NCI-H146 (cell line): Measurements from ENCODE around the gene RHOF.

Experiments
- DNase-seq: peaks from one replicate; lab custom pipeline; 2025; lab: John Stamatoyannopoulos, UW

The RHOF gene

DNA sequence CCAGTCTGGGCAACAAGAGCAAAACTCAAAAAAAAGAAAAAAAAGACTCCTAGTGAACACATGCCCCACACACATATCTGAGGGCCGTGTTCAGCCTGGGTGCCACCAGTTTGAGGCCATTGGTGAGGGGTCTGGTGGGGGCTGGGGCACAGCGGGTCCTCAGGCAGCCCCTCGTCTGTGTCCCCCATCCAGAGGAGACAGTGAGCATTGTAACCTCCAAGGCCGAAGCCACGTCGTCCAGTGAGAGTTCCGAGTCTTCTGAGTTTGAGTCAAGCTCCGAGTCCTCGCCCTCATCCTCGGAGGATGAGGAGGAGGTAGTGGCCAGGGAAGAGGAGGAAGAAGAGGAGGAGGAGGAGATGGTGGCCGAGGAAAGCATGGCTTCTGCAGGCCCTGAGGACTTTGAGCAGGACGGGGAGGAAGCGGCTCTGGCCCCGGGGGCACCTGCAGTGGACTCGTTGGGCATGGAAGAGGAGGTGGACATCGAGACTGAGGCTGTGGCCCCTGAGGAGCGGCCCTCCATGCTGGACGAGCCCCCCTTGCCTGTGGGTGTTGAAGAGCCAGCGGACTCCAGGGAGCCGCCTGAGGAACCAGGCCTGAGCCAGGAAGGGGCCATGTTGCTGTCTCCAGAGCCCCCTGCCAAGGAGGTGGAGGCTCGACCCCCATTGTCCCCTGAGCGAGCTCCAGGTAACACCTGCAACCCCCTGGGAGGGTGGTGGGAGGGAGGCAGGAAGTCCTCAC is 25.9 kb upstream of the RHOF start:
- DNase-seq = no peak

DNA sequence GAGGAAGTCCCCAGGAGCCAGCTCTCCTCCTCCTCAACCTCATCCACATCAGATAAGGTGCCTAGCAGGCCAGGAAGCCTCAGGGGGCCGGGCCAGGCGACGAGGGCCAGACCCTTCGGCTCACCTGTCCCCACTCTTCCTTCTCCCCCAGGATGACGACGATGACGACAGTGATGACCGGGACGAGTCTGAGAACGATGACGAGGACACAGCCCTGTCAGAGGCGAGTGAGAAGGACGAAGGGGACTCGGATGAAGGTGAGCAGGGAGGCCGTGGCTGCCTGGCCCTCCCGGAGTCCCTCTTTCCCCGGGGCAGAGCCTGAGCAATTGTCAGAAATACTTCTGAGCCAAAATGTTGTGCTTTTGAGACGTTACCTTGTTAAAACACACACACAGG is 24.2 kb upstream of the RHOF start:
- DNase-seq = no peak

DNA sequence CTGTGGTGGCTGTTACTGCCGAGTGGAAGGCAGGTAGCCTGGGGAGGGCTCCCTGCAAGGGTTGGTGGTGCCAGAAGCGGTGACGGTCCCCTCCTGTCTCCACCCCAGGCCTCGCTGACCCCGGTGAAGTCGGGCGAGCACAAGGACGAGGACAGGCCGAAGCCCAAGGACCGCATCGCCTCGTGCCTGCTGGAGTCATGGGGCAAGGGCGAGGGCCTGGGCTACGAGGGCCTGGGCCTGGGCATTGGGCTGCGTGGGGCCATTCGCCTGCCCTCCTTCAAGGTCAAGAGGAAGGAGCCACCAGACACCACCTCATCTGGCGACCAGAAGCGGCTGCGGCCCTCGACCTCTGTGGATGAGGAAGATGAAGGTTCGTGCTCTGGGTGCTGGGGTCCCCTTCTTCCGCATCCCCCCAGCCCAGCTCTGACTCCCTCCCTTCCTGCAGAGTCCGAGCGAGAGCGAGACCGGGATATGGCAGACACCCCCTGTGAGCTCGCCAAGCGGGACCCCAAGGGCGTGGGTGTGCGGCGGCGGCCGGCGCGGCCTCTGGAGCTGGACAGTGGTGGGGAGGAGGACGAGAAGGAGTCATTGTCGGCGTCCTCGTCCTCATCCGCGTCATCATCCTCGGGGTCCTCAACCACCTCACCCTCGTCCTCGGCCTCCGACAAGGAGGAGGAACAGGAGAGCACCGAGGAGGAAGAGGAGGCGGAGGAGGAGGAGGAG is 23.6 kb upstream of the RHOF start:
- no peak for DNase-seq

DNA sequence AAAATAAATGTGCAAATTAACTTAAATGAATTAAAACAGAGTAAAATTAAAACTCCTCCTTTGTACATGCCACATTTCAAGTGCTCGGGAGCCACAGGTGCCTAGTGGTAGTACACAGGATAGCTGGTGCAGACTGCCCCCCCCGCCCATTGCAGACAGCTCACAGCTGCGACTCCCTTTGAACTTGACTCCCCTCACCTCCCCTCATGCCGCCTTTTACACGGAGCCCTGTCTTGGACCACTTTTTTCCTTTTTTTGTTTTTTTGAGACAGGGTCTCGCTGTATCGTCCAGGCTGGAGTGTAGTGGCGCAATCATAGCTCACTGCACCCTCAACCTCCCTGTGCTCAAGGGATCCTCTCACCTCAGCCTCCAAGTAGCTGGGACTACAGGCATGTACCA is 21.8 kb upstream of the RHOF start:
- DNase-seq = no peak

DNA sequence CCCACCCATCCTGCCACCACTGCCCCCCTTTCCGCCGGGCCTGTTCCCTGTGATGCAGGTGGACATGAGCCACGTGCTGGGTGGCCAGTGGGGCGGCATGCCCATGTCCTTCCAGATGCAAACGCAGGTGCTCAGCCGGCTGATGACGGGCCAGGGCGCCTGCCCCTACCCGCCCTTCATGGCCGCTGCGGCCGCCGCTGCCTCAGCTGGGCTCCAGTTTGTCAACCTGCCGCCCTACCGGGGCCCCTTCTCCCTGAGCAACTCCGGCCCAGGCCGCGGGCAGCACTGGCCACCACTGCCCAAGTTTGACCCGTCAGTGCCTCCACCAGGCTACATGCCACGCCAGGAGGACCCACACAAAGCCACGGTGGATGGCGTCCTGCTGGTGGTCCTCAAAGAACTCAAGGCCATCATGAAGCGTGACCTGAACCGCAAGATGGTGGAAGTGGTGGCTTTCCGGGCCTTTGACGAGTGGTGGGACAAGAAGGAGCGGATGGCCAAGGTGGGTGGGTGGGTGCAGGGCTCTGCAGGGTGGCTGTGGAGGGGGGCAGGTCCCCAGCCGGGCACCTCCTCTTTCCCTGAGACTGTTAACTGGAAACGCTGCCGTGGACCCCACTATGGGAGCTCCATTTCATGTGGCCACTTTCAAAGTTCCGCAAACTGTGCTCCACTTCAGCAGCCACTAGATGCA is 21.1 kb upstream of the RHOF start:
- no peak for DNase-seq

DNA sequence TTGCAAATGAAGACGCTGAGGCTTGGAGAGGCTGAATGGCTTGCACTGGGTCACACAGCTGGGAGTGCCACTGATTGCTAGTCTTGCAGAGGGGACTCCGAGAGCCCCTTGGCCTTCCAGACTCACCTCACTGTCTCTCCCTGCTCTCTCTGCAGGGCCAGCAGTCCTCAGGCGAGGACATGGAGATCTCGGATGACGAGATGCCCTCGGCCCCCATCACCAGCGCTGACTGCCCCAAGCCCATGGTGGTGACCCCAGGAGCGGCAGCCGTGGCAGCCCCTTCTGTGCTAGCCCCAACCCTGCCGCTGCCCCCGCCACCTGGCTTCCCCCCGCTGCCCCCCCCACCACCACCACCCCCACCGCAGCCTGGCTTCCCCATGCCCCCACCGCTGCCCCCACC is 20.5 kb upstream of the RHOF start:
- DNase-seq = no peak

DNA sequence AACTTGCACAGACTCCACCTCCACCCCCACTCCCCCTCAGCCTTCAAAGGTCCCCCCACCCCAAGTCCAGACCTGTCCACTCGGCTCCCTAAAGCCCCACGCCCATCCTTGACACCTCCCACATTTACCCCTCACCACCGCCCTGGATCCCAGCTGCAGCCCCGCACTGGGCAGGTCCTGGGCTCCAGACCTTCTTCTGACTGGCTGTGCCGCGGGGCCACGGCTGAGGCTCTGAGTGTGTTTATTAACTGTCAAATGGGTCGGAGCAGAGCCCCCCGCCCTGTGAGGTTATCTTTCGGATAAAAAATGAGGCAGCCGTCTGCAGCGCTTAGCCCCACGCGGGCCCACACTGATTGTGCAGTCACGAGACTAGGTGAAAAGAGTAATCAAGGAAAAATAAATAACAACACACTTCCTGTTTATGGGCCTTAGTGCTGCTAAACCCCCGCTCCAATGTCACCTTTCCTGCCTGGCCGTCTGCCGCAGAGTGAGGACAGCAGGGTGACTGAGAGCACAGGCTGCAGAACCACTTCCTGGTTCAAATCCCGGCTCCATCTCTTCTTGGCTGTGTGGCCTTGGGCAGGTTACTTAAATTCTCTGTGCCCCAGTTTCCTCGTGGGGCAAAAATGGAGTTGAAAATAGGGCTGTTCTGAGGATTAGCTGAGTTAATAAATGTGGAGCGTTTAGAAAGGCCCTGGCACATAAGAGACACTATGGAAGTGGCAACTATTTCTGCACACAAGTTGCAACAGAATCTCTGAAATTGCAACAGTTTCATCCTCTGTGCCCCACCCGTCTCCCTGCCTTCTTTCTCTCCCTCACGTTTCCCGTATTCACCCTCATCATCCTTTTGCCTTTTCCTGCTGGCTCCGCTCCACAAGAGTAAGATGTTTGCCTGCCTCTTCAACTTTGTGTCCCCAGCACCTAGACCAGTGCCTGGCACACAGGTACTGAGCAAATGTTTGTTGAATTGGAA is 19.7 kb upstream of the RHOF start:
- no peak for DNase-seq

DNA sequence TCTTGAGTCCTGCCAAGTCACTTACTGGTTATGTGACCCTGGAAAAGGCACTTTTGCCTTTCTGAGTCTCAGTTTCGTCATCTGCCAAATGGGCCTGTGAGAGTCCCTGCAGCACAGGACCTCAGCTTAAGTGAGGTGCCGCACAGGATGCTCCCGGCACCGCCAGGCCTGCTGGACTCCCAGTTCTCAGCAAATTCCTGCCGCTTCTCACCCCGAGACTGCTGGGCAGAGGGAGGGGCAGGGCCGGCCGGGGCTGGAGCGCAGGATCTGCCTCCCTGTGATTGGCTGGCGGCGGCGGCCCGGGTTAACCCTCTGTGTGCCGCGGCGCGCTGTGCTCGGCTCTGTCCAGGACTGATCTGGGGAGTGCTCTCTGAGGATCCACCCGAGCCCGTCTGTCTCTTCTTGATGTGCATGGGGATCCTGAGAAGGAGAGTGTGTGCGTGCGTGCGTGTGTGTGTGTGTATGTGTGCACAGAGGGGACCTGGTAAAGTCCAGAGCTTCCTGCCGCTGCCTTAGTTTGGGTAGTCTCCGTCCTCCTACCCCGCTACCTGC is 18.9 kb upstream of the RHOF start:
- DNase-seq = no peak

DNA sequence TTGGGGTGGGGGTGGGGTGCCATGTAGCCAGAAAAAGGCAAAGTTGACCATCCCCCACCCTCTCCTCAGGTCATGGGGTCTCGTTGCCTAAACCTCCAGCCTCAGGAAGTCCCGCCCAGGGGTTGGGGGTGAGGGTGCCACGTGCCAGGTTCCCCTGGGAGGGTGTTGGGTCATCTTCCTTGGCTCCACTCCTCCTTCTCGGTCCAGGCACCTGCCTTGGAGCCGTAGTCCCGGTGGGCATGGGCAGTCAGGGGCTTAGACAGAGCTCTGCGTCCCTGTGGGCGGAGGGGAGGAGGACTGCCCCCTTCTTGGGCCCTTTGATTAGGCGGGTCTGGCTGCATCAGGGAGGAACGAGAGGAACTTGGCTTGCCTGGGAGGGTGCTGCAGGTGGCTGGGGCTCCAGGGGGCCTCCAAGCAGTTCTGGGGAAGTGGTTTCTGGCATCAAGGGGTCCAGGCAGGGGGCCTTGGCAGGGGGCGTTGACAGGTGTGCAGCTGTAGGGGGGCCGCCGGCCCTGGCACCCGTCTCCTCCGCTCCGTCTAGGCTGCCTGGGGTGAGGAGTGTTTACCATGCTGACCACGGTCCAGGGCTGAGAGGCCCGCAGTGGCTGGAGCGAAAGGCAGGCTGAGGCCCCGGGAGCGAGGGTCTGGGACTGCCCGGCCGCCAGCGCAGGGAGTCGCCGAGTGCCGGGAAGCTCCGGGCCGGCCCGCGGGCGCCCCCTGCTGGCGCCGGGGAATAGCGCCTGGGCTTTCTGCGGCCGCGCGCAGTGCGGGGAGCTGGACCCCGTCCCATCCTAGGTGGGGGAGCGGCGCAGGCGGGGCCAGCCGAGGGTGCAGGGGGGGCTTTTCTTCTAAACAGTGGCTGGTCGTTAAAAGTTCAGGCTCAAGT is 18.2 kb upstream of the RHOF start:
- peak; percentile 89 for DNase-seq

DNA sequence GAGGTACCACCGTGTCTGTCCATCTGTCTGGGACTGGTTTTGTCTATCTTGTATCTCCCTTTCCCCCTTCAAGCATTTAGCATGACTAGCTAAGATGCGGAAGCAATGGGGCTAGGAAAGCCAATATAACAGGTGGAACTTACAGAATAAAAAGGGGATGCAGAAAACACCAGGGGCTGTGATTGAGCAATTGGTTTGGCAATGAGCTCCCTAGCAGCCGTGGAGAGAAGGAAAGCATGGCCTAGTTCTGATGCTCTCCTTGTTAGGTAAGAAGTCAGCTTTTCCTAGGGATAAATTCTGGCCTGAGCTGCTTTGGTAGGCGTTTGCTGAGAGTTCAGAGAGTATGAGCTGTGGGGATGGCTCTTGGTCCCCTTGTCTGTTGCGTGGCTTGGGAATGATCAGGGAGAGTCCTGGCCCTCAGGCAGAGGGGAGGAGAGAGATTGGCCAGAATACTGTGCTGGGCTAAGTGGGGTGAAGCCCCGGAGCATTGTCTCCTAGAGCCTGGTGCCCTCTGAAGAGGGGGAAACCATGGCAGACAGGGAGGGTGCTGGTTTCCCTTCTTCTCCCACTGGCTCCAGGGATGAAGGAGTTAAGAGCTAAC is 17.4 kb upstream of the RHOF start:
- DNase-seq = no peak

DNA sequence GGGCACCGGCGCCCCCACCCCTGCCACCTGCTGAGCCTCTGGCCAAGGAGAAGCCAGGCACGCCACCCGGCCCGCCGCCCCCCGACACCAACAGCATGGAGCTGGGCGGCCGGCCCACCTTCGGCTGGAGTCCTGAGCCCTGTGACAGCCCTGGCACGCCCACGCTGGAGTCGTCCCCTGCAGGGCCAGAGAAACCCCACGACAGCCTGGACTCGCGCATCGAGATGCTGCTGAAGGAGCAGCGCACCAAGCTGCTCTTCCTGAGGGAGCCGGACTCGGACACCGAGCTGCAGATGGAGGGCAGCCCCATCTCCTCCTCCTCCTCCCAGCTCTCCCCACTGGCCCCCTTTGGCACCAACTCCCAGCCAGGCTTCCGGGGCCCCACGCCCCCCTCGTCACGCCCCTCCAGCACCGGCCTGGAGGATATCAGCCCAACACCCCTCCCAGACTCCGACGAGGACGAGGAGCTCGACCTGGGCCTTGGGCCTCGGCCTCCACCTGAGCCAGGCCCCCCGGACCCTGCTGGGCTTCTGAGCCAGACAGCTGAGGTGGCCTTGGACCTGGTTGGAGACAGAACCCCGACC is 16.8 kb upstream of the RHOF start:
- DNase-seq = no peak

DNA sequence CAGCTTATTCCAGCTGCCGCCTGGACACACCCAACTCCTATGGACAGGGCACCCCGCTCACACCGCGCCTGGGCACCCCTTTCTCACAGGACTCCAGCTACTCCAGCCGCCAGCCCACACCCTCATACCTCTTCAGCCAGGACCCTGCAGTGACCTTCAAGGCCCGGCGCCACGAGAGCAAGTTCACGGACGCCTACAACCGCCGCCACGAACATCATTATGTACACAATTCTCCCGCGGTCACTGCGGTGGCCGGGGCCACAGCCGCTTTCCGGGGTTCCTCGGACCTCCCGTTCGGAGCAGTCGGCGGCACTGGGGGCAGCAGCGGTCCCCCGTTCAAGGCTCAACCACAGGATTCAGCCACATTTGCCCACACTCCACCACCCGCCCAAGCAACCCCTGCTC is 16.2 kb upstream of the RHOF start:
- DNase-seq = no peak

DNA sequence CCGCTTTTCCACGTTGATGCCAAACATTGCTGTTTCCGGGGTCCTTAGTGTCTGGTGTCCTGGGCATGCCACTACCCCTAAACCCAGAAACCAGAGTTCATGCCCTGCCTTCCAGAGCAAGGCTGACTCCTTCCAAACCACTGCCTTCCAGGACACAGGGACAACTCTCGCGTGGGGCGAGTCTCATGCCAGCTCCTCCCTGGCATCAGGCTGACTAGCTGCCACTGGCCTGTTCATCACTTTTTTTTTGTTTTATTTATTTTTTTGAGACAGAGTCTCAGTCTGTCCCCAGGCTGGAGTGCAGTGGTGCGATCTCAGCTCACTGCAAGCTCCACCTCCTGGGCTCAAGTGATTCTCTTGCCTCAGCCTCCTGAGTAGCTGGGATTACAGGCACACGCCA is 15.1 kb upstream of the RHOF start:
- DNase-seq = no peak

DNA sequence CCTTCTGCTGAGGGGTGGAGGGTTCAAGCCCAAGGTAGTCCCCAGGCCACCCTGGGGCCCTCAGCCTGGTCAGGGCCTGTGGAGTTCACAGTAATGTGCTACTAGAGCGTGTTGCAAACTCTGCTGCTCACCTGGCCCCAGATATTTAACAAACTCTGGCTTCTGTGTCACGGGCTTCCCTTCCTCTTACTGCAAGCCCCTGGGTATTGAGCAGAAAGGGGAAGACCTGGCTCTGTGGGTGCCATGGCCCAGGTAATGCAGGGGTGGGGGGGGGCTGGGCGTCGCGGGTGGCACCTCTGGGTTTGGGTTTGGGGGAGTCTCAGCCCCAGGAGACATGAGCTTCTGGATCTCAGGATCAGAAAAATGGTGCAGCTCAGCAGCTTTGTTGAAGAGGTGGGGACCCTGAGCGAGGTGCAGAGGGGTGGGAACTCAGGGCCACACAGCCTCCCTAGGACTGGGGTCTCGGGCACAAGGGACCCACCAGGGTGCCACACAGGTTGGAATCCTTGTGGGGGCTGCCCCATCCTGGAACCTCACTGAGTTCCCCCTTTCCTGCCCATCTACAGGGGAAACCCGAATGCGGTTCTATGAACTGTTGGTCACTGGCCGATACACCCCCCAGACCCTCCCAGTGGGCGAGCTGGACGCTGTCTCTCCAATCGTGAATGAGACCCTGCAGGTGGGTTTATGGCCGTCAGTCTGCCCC is 14.3 kb upstream of the RHOF start:
- no peak for DNase-seq

DNA sequence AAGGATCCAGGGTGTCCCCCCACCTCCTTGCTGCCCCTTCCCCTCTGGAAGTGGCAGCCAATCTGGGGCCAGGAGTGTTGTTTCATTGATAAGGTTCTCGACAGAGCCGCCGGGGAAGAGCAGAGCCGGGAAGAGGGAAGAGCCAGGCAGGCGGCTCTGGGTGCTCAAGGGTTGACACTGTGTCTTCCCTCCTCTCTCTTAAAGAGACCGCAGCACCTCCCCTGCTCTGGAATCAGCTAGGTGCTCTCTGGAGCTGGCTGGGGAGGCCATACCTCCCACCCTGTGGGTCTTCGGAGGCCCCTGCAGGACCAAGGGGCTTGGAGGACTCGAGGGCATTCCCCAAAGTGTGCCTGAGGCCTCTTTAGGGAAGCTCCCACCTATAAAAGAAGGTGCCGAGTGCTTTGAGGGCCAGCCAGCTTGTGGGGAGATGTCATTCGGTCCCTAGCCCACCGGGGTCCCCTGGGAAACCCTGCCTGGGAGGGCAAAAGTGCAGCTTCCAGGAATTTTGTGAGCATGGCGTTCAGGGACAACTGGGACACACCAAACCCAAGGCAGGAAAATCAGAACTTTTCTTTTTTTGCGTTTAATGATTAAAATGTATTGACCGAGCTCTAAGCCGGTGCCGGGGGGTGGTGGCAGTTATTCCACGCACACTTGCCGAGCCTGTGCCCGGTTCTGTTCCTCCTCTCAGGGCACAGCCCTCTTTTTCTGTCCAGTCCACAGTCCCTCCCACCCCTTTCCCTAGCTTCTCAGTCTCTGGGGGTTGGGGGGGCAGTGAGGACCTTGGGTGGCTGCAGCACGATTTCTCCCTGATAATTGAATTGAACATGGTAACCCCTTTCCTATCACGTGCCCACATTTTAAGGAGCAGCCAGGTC is 13.3 kb upstream of the RHOF start:
- no peak for DNase-seq

DNA sequence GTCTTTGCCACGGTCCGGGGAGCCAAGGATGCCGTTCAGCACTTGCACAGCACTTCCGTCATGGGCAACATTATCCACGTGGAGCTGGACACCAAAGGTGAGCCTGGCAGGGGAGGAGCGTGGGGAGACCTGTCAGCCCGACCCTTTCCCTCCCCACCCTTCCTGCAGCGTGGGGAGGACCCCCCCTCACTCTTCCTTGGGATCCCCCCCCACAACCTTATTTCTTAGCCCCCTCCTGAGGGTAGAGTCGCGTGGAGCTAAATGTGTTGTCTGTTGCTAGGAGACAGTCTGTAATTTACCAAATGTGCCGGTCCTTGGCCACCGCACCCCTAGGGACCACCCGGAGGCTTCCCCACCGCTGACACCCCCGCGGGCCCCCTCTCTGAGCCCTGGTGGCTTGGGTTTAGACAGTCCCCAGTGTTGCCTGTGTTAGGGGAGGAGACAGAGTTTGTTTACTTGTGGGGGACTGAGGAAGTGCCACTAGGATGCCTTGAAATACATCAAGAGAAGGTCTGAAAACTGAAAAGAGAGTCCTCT is 12.6 kb upstream of the RHOF start:
- no peak for DNase-seq

DNA sequence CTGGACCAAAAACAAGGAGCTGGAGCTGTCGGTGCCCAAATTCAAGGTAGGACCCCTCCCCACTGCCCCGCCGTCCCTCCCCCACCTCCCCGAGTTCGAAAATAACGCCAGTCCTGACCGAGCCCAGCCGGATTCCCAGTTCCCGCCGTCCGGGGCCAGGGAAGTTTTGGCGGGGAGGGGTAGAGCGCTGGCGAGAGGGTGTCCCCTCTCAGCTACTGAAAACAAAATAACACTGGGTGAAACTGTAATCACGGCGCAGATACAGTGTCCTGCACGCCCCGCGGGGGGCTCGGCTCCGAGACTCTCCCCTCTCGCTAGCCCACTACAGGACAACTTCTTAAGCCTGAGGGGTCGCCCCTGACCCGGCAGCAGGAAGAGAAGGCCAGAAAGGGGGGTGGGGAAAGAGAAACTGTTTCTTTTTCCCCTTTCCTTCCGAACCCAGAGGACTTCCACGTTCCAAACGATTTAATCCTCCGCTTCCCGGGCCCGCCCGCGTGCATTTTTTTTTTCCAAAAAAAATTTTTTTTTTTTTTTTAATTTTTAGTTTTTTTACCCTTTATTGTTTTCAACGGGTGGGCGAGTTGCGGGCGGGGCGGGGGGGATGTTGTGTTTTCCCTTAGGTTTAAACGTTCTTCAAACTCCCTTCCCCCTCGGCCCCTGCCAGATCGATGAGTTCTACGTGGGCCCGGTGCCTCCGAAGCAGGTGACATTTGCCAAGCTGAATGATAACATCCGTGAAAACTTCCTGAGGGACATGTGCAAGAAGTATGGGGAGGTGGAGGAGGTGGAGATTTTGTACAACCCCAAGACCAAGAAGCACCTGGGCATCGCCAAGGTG is 11.9 kb upstream of the RHOF start:
- no peak for DNase-seq
